ENCODE measurements around the gene CIB1.

CIB1 gene

DNA sequence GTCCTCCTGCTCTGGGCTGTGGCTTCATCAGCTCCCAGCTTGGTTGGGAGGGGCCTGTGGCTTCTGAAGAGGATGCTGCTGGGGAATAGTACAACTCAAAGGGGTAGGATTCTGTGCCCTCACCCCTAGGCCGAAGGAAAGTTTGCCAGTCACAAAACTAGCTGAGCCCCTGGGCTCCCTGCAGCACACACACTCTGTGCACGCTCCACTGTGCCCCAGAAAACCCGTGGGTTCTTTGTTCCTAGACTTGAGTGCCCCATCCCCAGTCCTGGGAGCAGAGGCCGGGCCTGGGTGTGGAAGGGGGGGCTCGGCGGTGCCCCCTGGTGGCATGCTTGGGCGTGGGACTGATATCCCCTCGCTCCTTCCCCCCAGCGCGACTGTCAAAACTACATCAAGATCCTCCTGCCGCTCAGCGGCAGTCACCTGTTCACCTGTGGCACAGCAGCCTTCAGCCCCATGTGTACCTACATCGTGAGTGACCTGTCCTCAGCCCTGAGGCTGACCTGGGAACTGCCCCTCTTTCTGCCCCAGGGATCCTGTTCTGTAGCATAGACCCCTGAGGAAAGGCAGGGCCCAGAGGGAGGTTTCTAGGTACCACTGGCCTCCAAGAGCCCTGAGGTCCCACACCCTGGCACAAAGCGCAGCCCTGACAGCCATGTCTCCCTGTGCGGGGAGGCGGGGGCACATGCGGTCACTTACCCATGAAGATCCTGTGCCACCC, 14.2 kb downstream of the CIB1 start:
- peak in 2 of 4 experiments; percentile 32 to 41 for DNase-seq (ENCODE audit: low read depth in 4 of 4, low spot score in 1 of 4)

DNA sequence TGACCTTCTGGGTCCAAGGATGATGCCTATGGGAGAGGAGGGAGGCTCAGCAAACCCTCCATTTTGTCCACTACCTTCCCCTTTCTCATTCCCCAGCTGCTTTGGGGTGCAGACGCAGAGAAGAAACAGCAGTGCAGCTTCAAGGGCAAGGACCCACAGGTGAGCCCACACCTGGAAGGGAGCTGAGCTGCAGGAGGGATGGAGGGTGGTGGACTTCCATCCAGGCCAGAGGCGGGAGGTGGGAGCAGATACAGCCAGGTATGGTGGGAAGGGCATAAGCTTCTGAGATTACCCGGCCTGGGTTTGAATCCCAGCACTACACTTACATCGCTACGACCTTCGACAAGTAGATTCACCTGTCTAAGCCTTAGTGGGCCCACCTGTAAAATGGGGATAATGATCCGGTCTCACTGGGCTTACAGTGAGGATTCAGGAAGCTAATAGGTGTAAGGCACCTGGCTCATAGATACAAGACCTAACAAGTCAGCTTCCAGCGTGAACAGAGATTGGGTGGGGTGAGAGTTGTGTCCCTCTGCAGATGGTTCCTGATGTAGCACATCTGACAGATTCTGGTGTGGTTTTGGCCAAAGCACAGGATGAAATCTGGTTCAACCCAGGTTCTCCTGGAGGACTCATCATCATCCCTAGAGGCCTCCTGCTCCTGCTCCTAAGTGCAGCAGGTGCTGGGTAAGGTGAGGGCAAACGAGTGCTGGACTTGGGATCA, 15.9 kb downstream of the CIB1 start:
- DNase-seq (ENCODE audit: low read depth in 4 of 4, low spot score in 1 of 4) = no peak

DNA sequence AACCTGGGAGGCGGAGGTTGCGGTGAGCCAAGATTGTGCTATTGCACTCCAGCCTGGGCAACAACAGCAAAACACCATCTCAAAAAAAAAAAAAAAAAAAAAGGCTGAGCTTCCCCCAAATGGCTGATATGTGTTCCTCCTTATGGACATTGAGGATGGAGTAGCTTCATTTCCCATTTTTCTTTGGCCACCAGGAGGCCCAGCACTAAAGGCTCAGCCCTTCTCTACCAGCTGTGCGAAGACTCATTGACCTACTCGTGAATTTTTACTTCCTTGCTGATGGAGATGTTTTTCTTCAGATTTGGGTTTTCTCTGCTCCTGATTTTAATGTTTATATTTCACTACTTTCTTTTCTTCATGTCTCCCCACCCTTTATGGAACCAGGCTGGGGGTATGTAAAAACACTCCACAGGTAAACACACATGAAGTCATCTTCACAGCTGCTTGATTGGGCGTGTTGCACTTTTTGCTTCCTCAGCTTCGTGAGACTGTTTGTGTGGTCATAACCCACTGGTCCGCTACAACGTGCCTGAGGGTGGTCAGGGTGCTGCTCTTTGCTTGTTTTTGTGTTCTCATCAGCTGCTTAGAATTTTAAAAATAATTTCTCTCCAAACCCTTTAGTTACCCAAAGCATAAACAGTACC, 19.1 kb downstream of the CIB1 start:
- no peak for DNase-seq (ENCODE audit: low read depth in 4 of 4, low spot score in 1 of 4)

DNA sequence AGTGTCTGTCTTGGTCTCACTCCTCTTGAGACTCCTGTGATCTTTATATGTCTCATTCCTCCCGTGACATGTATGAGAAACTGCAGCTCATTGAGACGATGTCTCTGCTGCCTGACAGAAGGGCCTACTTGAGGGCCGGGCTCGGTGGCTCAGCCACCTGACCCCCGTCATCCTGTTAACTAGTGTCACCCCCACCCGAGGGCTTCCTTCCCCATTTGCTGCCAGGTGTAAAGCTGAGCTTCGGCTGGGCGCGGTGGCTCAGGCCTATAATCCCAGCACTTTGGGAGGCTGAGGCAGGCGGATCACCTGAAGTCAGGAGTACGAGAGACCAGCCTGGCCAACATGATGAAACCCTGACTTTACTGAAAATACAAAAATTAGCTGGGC, 19.9 kb downstream of the CIB1 start:
- no peak for DNase-seq (ENCODE audit: low read depth in 4 of 4, low spot score in 1 of 4)

DNA sequence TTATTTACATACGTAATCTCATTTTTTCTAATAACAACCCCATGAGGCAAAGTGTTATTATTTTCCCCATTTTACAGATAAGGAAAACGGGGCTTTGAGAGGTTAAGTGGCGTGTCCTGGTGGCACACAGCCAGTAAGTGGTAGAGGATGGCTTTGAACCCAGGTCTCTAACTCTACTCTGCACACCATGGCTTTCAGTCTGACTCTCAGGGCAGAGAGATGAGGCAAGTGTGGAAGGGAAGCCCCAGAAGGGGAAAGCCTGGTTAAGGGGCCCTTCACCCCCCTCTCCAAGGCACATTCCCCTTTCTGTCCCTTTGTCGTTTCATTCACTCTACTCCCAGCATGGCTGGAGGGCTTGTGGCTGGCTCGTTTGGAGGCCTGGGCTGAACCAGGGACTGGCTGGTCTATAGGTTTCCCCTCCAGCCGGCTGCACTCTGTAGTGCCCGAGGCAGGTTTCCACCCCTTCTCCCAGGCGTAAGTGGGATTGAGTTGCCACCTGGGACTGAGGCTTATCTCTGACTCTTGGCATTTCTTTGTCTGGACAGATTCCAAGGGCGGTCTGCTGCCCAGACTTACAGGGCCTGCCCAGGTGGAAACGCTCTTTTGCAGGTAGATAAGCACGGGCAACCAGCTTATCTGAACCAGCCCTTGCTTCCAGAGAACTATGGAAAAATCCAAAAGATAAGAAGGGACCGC, 20.5 kb downstream of the CIB1 start:
- no peak for DNase-seq (ENCODE audit: low read depth in 4 of 4, low spot score in 1 of 4)

DNA sequence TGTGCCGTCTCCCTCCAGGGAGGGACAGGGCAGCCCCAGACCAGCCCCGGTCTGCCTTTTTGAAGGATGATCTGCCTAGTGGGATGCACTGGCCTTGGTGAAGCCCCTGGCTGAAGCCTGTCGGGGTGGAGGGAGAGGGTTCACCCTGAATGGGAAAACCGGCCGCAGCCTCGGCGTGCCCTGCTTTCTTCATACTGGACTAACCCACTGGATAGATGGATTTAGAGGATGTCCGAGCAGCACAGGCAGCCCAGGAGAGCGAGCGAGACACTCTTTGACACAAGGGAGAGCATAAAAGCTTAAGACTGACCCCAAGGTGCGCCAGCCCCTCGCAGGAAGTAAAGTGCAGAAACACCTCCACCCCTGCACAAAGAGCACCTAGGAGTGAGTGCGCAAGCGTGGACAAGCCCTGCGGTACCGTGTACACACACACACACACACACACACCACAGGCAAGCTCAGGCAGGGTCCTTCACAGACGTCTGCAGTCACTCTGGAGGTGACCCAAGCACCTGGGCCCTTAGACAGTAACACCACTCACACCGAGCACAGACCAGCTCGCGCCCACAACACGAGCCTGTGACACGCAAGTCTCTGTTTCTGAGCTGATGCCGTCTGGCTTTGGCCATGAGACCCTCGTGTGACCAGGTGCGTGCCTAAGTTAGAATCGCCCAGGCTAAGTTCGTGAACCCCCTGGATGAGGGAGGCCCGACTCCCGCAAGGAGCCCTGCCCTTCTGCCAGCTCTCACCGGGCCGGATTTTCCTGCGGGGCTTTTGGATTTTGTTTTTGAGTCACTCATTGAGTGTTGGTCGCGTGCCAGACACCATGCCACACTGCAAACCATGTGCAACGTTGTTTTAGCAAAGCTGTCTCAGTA, 21.3 kb downstream of the CIB1 start:
- DNase-seq (ENCODE audit: low read depth in 4 of 4, low spot score in 1 of 4) = no peak

DNA sequence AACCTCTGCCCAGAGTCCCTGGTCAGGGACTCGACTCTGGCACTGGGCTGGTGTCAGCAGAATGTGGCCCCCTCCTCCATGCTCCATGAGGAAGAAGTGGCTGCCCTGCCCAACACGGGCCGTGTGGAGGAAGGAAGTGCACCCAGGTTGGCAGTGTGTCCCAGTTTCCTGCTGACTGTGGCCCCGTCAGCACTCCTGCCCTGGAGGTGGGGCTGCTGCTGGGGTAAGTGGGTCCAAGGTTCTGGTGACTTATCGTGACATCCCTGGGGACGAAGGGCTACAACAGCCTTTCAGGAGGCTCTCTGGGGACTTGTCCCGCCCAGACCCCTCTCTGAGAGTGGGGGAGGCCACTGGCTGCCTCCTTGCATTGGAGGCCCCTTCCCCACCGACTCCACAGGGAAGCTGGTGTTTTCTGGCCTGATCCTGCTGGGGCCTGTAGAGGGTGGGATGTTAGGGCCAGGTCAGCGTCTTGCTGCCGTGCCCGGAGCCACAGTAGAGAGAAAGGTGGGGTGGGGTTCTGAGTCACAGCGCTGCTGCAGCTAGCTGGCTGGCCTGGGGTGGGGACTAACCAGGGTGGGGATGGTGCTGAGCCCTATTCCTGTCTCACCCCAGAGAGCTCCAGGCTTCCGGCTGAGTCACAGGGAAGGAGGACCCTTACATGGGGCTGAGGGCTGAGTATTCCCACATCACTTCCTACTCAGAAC, 22.1 kb downstream of the CIB1 start:
- DNase-seq (ENCODE audit: low read depth in 4 of 4, low spot score in 1 of 4) = no peak

DNA sequence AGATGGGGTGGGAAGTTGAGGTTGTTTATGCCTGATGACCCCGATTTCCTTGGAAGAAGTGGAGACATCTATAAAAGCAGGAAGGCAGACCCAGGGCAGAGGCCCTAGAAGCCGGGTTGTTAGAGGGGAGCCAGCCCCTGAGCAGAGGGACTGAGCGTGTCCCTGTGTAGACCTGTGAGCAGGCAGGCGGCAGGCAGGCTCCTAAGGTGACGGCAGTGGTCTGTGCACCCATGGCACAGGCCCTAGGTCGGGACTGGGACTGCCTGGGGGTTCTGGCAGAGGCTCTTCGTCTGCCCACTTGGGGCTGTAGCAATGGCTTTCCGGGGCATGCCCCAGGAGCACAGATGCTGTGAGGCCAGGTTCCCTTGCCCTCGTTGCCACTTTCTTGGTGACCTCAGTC, 22.7 kb downstream of the CIB1 start:
- no peak for DNase-seq (ENCODE audit: low read depth in 4 of 4, low spot score in 1 of 4)

DNA sequence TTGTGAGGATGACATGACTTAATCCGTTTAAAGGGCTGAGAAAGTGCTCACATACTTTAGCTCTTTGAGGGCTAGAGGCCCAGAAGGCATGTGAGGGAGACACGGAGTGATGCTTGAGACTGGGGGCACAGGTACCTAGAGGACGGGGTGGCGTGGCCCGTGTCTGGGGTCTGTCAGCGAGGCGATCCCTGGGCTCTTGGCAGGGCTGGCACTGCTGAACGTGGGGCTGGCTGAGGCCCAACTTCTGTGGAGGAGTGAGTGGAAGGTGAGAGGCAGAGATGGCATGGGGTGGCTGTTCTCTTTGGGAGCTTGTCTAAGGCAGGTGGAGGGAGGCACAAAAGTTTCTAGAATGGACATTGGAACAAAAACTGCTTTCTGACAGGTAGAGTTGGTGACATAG, 23.1 kb downstream of the CIB1 start:
- DNase-seq (ENCODE audit: low read depth in 4 of 4, low spot score in 1 of 4) = no peak

DNA sequence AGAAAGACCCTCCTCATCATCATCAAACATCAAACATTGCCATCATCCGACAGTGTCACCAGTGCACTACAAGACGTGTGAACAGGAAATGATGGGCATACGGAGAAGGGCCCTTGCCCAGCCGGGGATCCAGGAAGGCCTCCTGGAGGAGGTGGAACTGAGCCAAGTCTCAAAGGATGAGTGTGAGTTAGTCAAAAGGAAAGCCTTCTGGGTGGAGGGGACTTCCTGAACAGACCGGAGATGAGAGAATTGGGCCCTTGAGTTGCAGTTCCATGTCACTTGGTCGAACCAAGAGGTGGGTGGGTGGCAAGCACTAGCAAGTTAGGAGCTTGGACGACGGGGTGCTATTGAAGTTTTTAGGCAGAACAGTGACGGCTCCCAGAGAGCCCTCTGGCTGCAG, 24.1 kb downstream of the CIB1 start:
- DNase-seq (ENCODE audit: low read depth in 4 of 4, low spot score in 1 of 4) = no peak

DNA sequence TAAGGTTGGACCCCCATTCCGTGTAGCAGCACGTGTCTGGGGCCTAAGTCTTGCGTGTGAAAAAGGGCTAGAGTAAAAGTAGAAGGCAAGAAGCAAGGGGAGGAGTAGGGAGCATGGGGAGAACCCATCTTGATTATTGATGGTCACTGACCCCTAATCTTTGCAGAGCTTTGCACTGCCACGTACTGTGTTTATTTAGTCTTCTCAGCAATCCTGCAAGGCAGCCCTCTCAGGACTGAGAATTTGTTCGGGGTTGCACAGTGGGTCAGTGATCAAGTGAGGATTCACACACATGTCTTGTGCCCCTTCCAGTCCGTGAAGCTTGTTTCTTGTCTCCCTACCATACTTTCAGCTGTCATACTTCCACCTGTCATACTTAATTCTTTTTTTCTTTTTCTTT, 25.4 kb downstream of the CIB1 start:
- DNase-seq (ENCODE audit: low read depth in 4 of 4, low spot score in 1 of 4) = no peak

DNA sequence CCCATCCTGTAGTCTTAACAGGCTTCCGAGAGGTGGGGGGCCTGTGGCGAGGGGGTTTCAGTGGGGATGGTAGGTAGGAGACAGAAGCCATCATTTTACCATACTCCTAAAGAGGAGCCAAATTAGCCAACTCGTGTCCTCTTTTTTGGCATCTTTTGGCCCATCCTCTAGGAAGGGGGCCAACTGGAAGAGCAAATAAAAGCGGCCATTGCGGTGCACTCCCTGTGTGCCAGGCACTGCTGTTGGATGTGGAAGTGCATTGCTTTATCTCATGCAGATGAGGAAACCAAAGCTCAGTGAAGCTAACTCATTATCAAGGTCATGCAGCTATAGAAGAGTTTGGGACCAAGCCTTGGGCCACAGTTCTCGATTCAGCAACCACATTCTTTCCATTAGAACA, 26.5 kb downstream of the CIB1 start:
- no peak for DNase-seq (ENCODE audit: low read depth in 4 of 4, low spot score in 1 of 4)

DNA sequence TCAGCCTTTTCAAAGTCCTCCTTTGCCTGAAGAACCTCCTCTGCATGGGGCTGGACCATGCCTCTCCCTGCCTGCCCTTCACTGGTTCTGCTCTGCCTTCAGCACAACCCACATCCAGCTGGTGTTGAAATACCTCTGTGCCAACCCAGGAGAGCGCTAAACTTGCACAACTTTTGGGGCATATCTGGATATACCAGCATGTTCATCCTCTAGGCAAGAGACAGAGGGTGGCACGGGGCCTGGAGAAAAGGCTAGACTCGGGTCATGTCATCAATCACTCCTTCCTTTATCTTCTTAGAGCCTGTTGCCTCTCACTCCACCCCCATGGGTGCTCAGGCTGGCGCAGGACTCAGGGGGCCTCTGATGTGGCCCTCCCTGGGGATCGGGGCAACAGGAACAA, 27.9 kb downstream of the CIB1 start:
- DNase-seq (ENCODE audit: low read depth in 4 of 4, low spot score in 1 of 4) = no peak

DNA sequence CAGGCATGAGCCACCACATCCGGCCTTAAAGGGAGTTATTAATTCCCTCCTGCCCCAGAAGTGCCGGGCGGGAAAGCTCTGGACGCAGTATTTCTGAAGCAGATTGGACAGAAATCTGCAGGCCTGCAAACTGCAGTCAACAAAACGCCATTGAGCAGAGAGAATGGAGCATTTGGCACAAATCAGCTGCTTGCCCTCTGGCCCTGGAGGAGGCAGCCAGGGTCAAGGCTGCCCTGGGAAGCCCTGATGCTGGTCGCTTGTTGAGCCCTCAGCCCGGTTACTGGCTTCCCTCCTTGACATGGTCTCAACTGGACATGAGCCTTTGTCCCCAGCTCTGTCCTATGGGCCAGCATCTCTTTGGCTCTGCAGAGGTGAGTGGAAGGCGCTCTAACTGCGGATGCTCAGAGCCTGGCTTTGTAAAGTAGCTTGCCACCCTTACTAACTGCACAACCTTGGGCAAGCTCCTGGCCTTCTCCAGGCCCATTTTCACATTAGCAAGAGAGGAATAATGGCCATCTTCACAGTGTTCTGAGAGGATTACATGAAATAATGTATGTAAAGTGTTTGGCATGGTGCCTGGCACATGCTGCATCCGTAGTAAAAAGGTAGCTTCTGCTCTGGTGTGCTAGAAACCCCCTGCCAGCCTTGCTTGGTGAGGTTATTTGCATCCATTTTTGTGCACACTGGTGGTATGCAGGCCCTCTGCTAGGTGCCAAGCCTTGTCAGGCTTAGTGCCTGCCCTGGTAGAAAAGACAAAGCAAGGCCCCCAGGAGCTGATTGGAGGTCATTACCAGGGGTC, 28.5 kb downstream of the CIB1 start:
- DNase-seq (ENCODE audit: low read depth in 4 of 4, low spot score in 1 of 4) = no peak

DNA sequence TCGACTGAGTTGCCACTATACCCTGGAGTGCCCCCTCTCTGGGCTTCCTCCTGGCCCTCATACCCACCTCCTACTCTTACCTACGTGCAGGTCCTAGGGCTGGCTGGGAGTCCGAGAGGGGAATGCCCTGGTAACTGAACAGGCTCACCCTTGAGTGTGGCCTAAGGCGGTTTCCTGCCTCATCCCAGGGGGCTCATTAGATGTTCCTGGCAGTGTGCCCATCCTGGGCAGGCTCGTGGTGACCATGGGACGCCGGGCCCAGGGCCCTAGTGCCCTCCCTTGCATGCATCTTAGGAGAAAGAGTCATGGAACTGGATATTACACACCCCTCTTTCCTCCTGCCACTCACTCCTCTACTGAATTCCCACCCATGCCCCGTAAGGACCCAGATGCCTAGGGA, 29.8 kb downstream of the CIB1 start:
- no peak for DNase-seq (ENCODE audit: low read depth in 4 of 4, low spot score in 1 of 4)

DNA sequence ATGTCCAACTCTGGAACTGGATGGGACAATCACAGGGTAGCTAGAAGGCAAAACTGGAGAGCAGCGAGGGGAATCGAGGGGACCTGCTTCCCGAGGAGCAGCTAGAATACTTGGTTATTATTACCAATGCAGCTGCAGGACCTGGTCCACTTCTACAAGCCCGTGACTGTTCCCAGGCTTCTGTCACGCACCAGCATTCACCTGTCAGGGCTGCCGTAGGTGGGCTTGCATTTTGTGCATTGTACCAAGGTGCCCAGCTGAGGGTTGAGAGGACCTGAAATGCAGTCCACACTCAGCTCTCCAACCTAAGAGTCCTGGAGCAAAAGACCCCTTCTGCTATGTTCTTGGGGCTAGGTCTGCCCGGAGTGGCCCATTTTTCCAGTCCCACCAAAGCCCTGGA, 30.3 kb downstream of the CIB1 start:
- no peak for DNase-seq (ENCODE audit: low read depth in 4 of 4, low spot score in 1 of 4)

DNA sequence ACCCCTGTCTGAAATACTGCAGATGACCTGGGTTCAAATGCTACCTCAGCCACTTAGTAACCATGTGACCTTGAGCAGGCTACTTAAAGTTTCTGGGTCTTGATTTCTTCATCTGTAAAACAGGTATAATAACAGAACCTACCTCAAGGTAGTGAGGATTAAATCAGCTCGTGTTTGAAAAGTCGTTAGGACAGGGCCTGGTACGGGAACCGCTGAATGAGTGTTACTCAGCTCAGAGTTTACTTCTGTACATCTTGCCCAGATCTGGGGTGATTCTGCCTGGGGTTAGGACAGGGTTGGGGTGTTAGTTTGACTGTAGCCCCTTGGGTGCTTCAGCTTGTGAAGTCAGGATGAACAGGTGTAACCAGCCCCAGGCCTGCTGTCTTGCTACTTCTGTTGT, 30.8 kb downstream of the CIB1 start:
- no peak for DNase-seq (ENCODE audit: low read depth in 4 of 4, low spot score in 1 of 4)

DNA sequence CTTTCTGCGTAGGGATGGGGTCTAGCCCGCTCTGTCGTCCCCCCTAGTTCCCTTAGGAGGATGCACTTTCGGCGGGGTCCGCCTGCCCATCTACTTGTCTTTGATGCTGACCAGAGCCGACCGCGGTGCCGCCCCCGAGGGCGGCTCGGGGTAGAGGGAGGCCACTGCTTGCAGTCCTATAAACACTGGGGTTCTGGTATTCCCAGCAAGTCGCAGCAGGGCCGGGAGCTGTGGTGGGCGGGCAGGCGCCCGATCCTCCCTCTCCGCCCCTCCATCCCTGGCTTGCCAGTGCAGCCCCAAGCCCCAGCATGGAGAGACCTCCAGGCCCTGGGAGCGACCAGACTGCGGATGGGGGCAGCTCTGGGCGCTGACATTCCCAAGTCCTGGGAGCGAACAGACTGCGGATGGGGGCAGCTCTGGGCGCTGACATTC, 31.8 kb downstream of the CIB1 start:
- DNase-seq (ENCODE audit: low read depth in 4 of 4, low spot score in 1 of 4) = no peak

DNA sequence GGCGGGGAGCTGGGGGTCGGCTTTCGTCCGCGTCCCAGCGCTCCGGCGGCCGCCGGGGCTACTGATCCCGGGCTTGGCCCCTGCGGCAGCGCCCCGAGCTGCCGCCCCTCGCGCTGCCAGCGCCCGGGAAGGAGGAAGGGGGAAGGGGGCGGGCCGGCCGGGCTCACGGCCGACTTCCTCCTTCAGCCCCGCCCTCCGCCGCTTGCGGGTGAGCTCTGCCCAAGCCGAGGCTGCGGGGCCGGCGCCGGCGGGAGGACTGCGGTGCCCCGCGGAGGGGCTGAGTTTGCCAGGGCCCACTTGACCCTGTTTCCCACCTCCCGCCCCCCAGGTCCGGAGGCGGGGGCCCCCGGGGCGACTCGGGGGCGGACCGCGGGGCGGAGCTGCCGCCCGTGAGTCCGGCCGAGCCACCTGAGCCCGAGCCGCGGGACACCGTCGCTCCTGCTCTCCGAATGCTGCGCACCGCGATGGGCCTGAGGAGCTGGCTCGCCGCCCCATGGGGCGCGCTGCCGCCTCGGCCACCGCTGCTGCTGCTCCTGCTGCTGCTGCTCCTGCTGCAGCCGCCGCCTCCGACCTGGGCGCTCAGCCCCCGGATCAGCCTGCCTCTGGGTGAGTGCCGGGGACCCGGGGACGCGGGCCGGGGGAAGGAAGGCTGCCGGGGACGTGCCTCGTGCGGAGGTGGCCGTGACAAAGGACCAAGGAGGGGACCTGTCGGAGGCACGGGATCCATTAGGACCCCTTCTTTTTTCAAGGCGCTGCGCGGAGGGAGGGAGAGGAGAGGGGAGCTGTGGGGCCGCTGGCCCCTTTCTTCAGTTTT, 32.4 kb downstream of the CIB1 start, which contains the start of gene SEMA4B:
Gene SEMA4B, plus strand, starts transcription at position 201 of the 814 bp plus-strand sequence. Its CDS starts 249 bp downstream, at position 450.
- peak; percentile 35 to 74 (median 42) for DNase-seq (ENCODE audit: low read depth in 4 of 4, low spot score in 1 of 4)

Measured in stimulated activated CD4-positive, alpha-beta T cell treated with anti-CD3 and anti-CD28 coated beads, Interleukin-1b, Interleukin-23, amount 100 ng/mL, for 24 hours (primary cell).